ENCODE measurements around the gene KLRK1.
"Not testable (repeated sequence)": the region's sequence is repeated elsewhere in the genome, so short reads cannot be mapped to it uniquely, and the experiment has no call there.

The KLRK1 gene

GRCh38 chr12:10362828-10363657 lies 26.8 kb downstream of the KLRK1 start:
- FAIRE-seq (peak; percentile 29), DNase-seq (ENCODE audit: low spot score) (peak; percentile 48)

- no peak for DNase-seq (ENCODE audit: low spot score)
- no peak for FAIRE-seq
These were observed 27.5 kb downstream of the KLRK1 start for GRCh38 chr12:10362325-10362724.

- no peak for FAIRE-seq
- DNase-seq (ENCODE audit: low spot score): no peak
These were observed 28.2 kb downstream of the KLRK1 start for GRCh38 chr12:10361622-10362021.

- DNase-seq (ENCODE audit: low spot score): no peak
- no peak for FAIRE-seq
These were observed 28.8 kb downstream of the KLRK1 start for GRCh38 chr12:10361084-10361483.

- DNase-seq (ENCODE audit: low spot score): no peak
- no peak for FAIRE-seq
These were observed 30.9 kb downstream of the KLRK1 start for GRCh38 chr12:10358969-10359368.

GRCh38 chr12:10358131-10358530 lies 31.7 kb downstream of the KLRK1 start:
- no peak for FAIRE-seq
- DNase-seq (ENCODE audit: low spot score): no peak

- FAIRE-seq: peak; percentile 92
- peak; percentile 76 for DNase-seq (ENCODE audit: low spot score)
These were observed 35.3 kb downstream of the KLRK1 start for GRCh38 chr12:10354502-10354901.

GRCh38 chr12:10354071-10354470 lies 35.8 kb downstream of the KLRK1 start:
- no peak for DNase-seq (ENCODE audit: low spot score)
- FAIRE-seq: no peak

GRCh38 chr12:10351457-10351856 lies 38.4 kb downstream of the KLRK1 start:
- not testable (repeated sequence) for DNase-seq (ENCODE audit: low spot score); FAIRE-seq

GRCh38 chr12:10341892-10342509 lies 47.8 kb downstream of the KLRK1 start:
- DNase-seq (ENCODE audit: low spot score) (no peak), FAIRE-seq (no peak)

- not testable (repeated sequence) for FAIRE-seq; DNase-seq (ENCODE audit: low spot score)
These were observed 48.9 kb downstream of the KLRK1 start for GRCh38 chr12:10340946-10341345.

GRCh38 chr12:10339053-10339840 lies 50.6 kb downstream of the KLRK1 start:
- DNase-seq (ENCODE audit: low spot score) (peak; percentile 13), FAIRE-seq (peak; percentile 37)

GRCh38 chr12:10338470-10338869 lies 51.4 kb downstream of the KLRK1 start:
- not testable (repeated sequence) for FAIRE-seq; DNase-seq (ENCODE audit: low spot score)

GRCh38 chr12:10336196-10336595 lies 53.6 kb downstream of the KLRK1 start:
- DNase-seq (ENCODE audit: low spot score); FAIRE-seq: not testable (repeated sequence)

- DNase-seq (ENCODE audit: low spot score) (peak; percentile 55), FAIRE-seq (peak; percentile 77)
These were observed 58.1 kb downstream of the KLRK1 start for GRCh38 chr12:10331642-10332239.

GRCh38 chr12:10328691-10329090 lies 61.1 kb downstream of the KLRK1 start:
- not testable (repeated sequence) for FAIRE-seq; DNase-seq (ENCODE audit: low spot score)

Measured in RCC 7860 (cell line).